GM23338 (cell line): ENCODE measurements around the gene SEZ6L. TPM values are rescaled to one million over a fixed set of nuclear protein-coding genes. Genes with fewer than 3 reads are reported as not detected.

Experiments used
- ATAC-seq: fragments of 200-7000 bp; cut with Tn5 transposase; 3 replicates; pipeline ENCODE4 v1.9.1; 2020
- DNase-seq: peaks from one replicate; pipeline ENCODE4 v3.0.0-alpha.2; 2015; ENCODE audit warnings: low spot score
- H2AFZ ChIP-seq: fragments of 200-600 bp; sonication (generic); 2 replicates; pipeline ENCODE4 v1.8.0; 2016; ENCODE audit warnings: antibody characterized with exemption, mild to moderate bottlenecking, moderate library complexity
- H3F3A ChIP-seq: fragments of 200-600 bp; sonication (generic); replicated peaks from 2 replicates; pipeline ENCODE4 v1.8.0; 2017; ENCODE audit warnings: antibody characterized with exemption, mixed run types, low read depth
- H3K27ac ChIP-seq: fragments of 200-600 bp; sonication (generic); 2 replicates; pipeline ENCODE4 v1.6.1; 2016; ENCODE audit warnings: low read depth
- H3K27me3 ChIP-seq: fragments of 200-600 bp; sonication (generic); 2 replicates; pipeline ENCODE4 v1.8.0; 2016; ENCODE audit warnings: mild to moderate bottlenecking, mixed run types, moderate library complexity; ENCODE audit not compliant: insufficient read depth
- H3K36me3 ChIP-seq: fragments of 200-600 bp; sonication (generic); 2 replicates; pipeline ENCODE4 v1.8.0; 2016; ENCODE audit warnings: mild to moderate bottlenecking; ENCODE audit not compliant: insufficient read depth
- H3K4me1 ChIP-seq: fragments of 200-600 bp; sonication (generic); 2 replicates; pipeline ENCODE4 v1.8.0; 2016; ENCODE audit warnings: mild to moderate bottlenecking, moderate library complexity; ENCODE audit not compliant: insufficient read depth
- H3K4me2 ChIP-seq: fragments of 200-600 bp; sonication (generic); 2 replicates; pipeline ENCODE4 v1.7.1; 2017; ENCODE audit warnings: mixed run types
- H3K4me3 ChIP-seq: fragments of 200-600 bp; sonication (generic); 2 replicates; pipeline ENCODE4 v1.6.1; 2016; ENCODE audit warnings: mixed run types
- H3K79me2 ChIP-seq: fragments of 200-600 bp; sonication (generic); replicated peaks from 2 replicates; pipeline ENCODE4 v1.8.0; 2017; ENCODE audit warnings: mild to moderate bottlenecking; ENCODE audit not compliant: insufficient read depth
- H3K9me2 ChIP-seq: fragments of 200-600 bp; sonication (generic); 2 replicates; pipeline ENCODE4 v1.8.0; 2017; ENCODE audit not compliant: insufficient read depth
- H4K20me1 ChIP-seq: fragments of 200-600 bp; sonication (generic); replicated peaks from 2 replicates; pipeline ENCODE4 v1.8.0; 2017; ENCODE audit warnings: mild to moderate bottlenecking; ENCODE audit not compliant: insufficient read depth
- H3K27ac Mint-ChIP-seq: 2 replicates; pipeline ENCODE4 v1.8.0; 2020; ENCODE audit warnings: inconsistent platforms, mild to moderate bottlenecking, moderate library complexity, mixed read lengths
- H3K27me3 Mint-ChIP-seq: 3 replicates; pipeline ENCODE4 v1.8.0; 2022; ENCODE audit warnings: low read depth, mild to moderate bottlenecking, moderate library complexity, mixed read lengths, inconsistent platforms; ENCODE audit not compliant: insufficient read depth, poor library complexity
- H3K36me3 Mint-ChIP-seq: 3 replicates; pipeline ENCODE4 v1.8.0; 2021; ENCODE audit warnings: low read depth, mild to moderate bottlenecking, inconsistent platforms, moderate library complexity, mixed read lengths
- H3K4me1 Mint-ChIP-seq: 3 replicates; pipeline ENCODE4 v1.8.0; 2020; ENCODE audit warnings: mild to moderate bottlenecking, inconsistent platforms, mixed read lengths
- H3K4me3 Mint-ChIP-seq: 3 replicates; pipeline ENCODE4 v1.8.0; 2021; ENCODE audit warnings: moderate library complexity, mild to moderate bottlenecking, inconsistent platforms, mixed read lengths
- H3K9me3 Mint-ChIP-seq: 3 replicates; pipeline ENCODE4 v1.8.0; 2020; ENCODE audit warnings: moderate library complexity, mild to moderate bottlenecking, inconsistent platforms, mixed read lengths
- ETS1 ChIP-seq: IDR thresholded peaks from 2 replicates; pipeline ENCODE4 v1.6.1; 2016; ENCODE audit warnings: antibody characterized with exemption
- EZH2 ChIP-seq: fragments of 200-600 bp; sonication (generic); IDR thresholded peaks from one replicate; pipeline ENCODE4 v1.8.0; 2017; ENCODE audit warnings: antibody characterized with exemption, mild to moderate bottlenecking, low read depth; ENCODE audit not compliant: unreplicated experiment
- EZH2phosphoT487 ChIP-seq: fragments of 200-600 bp; sonication (generic); IDR thresholded peaks from one replicate; pipeline ENCODE4 v1.8.1; 2018; ENCODE audit warnings: antibody characterized with exemption; ENCODE audit not compliant: unreplicated experiment
- JUNB ChIP-seq: IDR thresholded peaks from one replicate; pipeline ENCODE4 v1.6.1; 2016; ENCODE audit warnings: antibody characterized with exemption; ENCODE audit not compliant: unreplicated experiment
- STAT1 ChIP-seq: IDR thresholded peaks from one replicate; pipeline ENCODE4 v1.6.1; 2016; ENCODE audit warnings: antibody characterized with exemption; ENCODE audit not compliant: unreplicated experiment
- ZNF114 ChIP-seq: fragments of 250-450 bp; sonication (Bioruptor Pico); IDR thresholded peaks from 2 replicates; pipeline ENCODE4 v1.5.0; 2020; ENCODE audit warnings: mild to moderate bottlenecking, moderate library complexity
- ZNF331 ChIP-seq: fragments of 250-450 bp; sonication (Bioruptor Pico); IDR thresholded peaks from 2 replicates; pipeline ENCODE4 v1.5.0; 2020; ENCODE audit warnings: low read depth, mild to moderate bottlenecking, moderate library complexity
- polyA plus RNA-seq: library from polyadenylated mRNA; unstranded; fragments of >200 nt; fragmentation: Nextera tagmentation; extraction: Ambion mirVana; gene quantifications from 2 replicates; pipeline ENCODE4 v1.2.1, GENCODE V29; 2016
- total RNA-seq: library from RNA; depleted of rRNA; stranded (reverse); fragments of >200 nt; shearing (Covaris generic); gene quantifications from 2 replicates; pipeline ENCODE4 v1.2.3, GENCODE V29; 2014
- TF ChIP-seq, protein P1 (sequence below): fragments of 250-450 bp; sonication (Bioruptor Pico); IDR thresholded peaks from 2 replicates; pipeline ENCODE4 v1.5.0; 2020; ENCODE audit warnings: mild to moderate bottlenecking, moderate library complexity
- TF ChIP-seq, protein P2 (sequence below), 2 experiments: fragments of 200-600 bp in 1 of 2; sonication (generic) in 1 of 2; conservative IDR thresholded peaks; 2 replicates each; pipeline versions ENCODE4 v1.5.1 to v1.6.1; 2016 to 2017; ENCODE audit warnings: antibody characterized with exemption in 2 of 2, low read depth in 2 of 2, mild to moderate bottlenecking in 2 of 2, moderate library complexity in 1 of 2
- TF ChIP-seq, protein P3 (sequence below): IDR thresholded peaks from one replicate; pipeline ENCODE4 v1.6.1; 2018; ENCODE audit warnings: antibody characterized with exemption; ENCODE audit not compliant: unreplicated experiment

Gene SEZ6L
- total and polyA plus RNA-seq, 2 experiments from 2014 or later = 0.13 to 0.24 TPM

DNA sequence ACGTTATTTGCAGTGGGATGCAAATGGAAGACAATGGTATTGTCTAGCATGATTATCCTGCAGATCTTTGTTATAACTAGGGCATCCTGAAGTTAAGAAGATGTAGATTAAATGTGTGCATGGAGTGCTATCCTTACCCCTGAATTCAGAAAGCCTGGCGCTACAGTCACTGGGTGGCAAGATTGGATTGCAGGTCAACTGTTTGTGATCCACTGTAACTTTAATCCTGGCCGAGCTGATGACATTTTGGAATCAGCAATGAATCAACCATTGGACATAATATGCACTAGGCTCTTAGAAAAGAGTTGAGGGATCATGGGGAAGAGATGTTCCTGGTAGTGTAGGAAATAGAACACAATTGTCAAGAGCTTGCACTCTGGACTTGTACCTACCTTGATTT, 25.1 kb downstream of the SEZ6L start (continued):
- TF ChIP-seq, protein P1, sequence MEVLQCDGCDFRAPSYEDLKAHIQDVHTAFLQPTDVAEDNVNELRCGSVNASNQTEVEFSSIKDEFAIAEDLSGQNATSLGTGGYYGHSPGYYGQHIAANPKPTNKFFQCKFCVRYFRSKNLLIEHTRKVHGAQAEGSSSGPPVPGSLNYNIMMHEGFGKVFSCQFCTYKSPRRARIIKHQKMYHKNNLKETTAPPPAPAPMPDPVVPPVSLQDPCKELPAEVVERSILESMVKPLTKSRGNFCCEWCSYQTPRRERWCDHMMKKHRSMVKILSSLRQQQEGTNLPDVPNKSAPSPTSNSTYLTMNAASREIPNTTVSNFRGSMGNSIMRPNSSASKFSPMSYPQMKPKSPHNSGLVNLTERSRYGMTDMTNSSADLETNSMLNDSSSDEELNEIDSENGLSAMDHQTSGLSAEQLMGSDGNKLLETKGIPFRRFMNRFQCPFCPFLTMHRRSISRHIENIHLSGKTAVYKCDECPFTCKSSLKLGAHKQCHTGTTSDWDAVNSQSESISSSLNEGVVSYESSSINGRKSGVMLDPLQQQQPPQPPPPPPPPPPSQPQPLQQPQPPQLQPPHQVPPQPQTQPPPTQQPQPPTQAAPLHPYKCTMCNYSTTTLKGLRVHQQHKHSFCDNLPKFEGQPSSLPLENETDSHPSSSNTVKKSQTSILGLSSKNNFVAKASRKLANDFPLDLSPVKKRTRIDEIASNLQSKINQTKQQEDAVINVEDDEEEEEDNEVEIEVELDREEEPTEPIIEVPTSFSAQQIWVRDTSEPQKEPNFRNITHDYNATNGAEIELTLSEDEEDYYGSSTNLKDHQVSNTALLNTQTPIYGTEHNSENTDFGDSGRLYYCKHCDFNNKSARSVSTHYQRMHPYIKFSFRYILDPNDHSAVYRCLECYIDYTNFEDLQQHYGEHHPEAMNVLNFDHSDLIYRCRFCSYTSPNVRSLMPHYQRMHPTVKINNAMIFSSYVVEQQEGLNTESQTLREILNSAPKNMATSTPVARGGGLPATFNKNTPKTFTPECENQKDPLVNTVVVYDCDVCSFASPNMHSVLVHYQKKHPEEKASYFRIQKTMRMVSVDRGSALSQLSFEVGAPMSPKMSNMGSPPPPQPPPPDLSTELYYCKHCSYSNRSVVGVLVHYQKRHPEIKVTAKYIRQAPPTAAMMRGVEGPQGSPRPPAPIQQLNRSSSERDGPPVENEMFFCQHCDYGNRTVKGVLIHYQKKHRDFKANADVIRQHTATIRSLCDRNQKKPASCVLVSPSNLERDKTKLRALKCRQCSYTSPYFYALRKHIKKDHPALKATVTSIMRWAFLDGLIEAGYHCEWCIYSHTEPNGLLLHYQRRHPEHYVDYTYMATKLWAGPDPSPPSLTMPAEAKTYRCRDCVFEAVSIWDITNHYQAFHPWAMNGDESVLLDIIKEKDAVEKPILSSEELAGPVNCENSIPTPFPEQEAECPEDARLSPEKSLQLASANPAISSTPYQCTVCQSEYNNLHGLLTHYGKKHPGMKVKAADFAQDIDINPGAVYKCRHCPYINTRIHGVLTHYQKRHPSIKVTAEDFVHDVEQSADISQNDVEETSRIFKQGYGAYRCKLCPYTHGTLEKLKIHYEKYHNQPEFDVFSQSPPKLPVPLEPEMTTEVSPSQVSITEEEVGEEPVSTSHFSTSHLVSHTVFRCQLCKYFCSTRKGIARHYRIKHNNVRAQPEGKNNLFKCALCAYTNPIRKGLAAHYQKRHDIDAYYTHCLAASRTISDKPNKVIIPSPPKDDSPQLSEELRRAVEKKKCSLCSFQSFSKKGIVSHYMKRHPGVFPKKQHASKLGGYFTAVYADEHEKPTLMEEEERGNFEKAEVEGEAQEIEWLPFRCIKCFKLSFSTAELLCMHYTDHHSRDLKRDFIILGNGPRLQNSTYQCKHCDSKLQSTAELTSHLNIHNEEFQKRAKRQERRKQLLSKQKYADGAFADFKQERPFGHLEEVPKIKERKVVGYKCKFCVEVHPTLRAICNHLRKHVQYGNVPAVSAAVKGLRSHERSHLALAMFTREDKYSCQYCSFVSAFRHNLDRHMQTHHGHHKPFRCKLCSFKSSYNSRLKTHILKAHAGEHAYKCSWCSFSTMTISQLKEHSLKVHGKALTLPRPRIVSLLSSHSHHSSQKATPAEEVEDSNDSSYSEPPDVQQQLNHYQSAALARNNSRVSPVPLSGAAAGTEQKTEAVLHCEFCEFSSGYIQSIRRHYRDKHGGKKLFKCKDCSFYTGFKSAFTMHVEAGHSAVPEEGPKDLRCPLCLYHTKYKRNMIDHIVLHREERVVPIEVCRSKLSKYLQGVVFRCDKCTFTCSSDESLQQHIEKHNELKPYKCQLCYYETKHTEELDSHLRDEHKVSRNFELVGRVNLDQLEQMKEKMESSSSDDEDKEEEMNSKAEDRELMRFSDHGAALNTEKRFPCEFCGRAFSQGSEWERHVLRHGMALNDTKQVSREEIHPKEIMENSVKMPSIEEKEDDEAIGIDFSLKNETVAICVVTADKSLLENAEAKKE (CRISPR knock-in tag) = no peak
- TF ChIP-seq ZNF114 (no peak), JUNB (no peak), ETS1 (no peak)
- TF ChIP-seq, protein P2, sequence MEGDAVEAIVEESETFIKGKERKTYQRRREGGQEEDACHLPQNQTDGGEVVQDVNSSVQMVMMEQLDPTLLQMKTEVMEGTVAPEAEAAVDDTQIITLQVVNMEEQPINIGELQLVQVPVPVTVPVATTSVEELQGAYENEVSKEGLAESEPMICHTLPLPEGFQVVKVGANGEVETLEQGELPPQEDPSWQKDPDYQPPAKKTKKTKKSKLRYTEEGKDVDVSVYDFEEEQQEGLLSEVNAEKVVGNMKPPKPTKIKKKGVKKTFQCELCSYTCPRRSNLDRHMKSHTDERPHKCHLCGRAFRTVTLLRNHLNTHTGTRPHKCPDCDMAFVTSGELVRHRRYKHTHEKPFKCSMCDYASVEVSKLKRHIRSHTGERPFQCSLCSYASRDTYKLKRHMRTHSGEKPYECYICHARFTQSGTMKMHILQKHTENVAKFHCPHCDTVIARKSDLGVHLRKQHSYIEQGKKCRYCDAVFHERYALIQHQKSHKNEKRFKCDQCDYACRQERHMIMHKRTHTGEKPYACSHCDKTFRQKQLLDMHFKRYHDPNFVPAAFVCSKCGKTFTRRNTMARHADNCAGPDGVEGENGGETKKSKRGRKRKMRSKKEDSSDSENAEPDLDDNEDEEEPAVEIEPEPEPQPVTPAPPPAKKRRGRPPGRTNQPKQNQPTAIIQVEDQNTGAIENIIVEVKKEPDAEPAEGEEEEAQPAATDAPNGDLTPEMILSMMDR (conservative IDR thresholded peaks at IDR 0.05; ENCODE audit: low read depth in 2 of 2) = no peak

GRCh38 chr22:26194877-26195276, 25.6 kb downstream of the SEZ6L start:
- TF ChIP-seq STAT1 (no peak), EZH2 (no peak), EZH2phosphoT487 (no peak), ZNF331 (CRISPR knock-in tag) (no peak)
- TF ChIP-seq, protein P3, sequence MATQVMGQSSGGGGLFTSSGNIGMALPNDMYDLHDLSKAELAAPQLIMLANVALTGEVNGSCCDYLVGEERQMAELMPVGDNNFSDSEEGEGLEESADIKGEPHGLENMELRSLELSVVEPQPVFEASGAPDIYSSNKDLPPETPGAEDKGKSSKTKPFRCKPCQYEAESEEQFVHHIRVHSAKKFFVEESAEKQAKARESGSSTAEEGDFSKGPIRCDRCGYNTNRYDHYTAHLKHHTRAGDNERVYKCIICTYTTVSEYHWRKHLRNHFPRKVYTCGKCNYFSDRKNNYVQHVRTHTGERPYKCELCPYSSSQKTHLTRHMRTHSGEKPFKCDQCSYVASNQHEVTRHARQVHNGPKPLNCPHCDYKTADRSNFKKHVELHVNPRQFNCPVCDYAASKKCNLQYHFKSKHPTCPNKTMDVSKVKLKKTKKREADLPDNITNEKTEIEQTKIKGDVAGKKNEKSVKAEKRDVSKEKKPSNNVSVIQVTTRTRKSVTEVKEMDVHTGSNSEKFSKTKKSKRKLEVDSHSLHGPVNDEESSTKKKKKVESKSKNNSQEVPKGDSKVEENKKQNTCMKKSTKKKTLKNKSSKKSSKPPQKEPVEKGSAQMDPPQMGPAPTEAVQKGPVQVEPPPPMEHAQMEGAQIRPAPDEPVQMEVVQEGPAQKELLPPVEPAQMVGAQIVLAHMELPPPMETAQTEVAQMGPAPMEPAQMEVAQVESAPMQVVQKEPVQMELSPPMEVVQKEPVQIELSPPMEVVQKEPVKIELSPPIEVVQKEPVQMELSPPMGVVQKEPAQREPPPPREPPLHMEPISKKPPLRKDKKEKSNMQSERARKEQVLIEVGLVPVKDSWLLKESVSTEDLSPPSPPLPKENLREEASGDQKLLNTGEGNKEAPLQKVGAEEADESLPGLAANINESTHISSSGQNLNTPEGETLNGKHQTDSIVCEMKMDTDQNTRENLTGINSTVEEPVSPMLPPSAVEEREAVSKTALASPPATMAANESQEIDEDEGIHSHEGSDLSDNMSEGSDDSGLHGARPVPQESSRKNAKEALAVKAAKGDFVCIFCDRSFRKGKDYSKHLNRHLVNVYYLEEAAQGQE = no peak
- Mint-ChIP-seq H3K9me3 (no peaks in the 10 kb centered on the region), H3K4me3 (no peak overlapping the region), H3K36me3 (no peaks in the 10 kb centered on the region), H3K27me3 (no peaks in the 10 kb centered on the region), H3K27ac (no peak overlapping the region), H3K4me1 (no peaks in the 10 kb centered on the region; the same call in 2 of the 3 replicates)
- Histone ChIP-seq H3F3A (no peaks in the 10 kb centered on the region), H3K27ac (no peak overlapping the region), H3K27me3 (no peaks in the 10 kb centered on the region), H4K20me1 (no peaks in the 10 kb centered on the region), H2AFZ (no peak overlapping the region), H3K4me2 (no peak overlapping the region), H3K36me3 (no peaks in the 10 kb centered on the region), H3K9me2 (peaks cover 5% of the 10 kb centered on the region; the same call in 1 of the 2 replicates), H3K4me1 (no peaks in the 10 kb centered on the region), H3K79me2 (no peaks in the 10 kb centered on the region), H3K4me3 (no peak overlapping the region)
- ATAC-seq = no peak
- DNase-seq = no peak
